H1 (cell line): Measurements from ENCODE around the gene NDUFAF7. TPM values are rescaled to one million over a fixed set of nuclear protein-coding genes. Genes with fewer than 3 reads are reported as not detected.
"Not testable (repeated sequence)": the region's sequence is repeated elsewhere in the genome, so short reads cannot be mapped to it uniquely, and the experiment has no call there.

Experiments
- CTCF ChIA-PET: fragments of 300-600 bp; sonication (Branson Sonifier 250); formaldehyde crosslinking; loops from one replicate; lab custom pipeline; 2021; ENCODE audit not compliant: partially characterized antibody; lab: Charles Lee
- POLR2A ChIA-PET: fragments of 300-600 bp; sonication (Branson Sonifier 250); formaldehyde crosslinking; loops from one replicate; lab custom pipeline; 2021; ENCODE audit warnings: inconsistent platforms; ENCODE audit not compliant: partially characterized antibody; lab: Charles Lee
- DNase-seq, 2 experiments: peaks; one replicate each; pipeline versions ENCODE4 v3.0.0 to v3.0.0-alpha.2; 2010 to 2022; ENCODE audit warnings: low spot score in 2 of 2, low read depth in 1 of 2, mixed read lengths in 1 of 2
- FAIRE-seq: peaks from 2 replicates; lab custom pipeline; 2011; peaks lifted over from hg19 to GRCh38; lab: Jason Lieb, UNC
- H2AFZ ChIP-seq: 2 replicates; pipeline ENCODE4 v1.8.1; 2012; ENCODE audit warnings: low read length, inconsistent platforms
- H2AK5ac ChIP-seq: 2 replicates; pipeline ENCODE4 v1.6.1; 2013; ENCODE audit warnings: low read depth, low read length
- H2BK120ac ChIP-seq: replicated peaks from 2 replicates; pipeline ENCODE3; 2013; ENCODE audit warnings: low read depth, low read length, inconsistent platforms
- H2BK12ac ChIP-seq: 2 replicates; pipeline ENCODE4 v1.6.1; 2013; ENCODE audit warnings: low read depth, low read length
- H2BK15ac ChIP-seq: 2 replicates; pipeline ENCODE4 v1.6.1; 2013; ENCODE audit warnings: low read length
- H2BK20ac ChIP-seq: 2 replicates; pipeline ENCODE4 v1.6.1; 2013; ENCODE audit warnings: low read length
- H2BK5ac ChIP-seq: 2 replicates; pipeline ENCODE4 v1.6.1; 2013; ENCODE audit warnings: low read depth, low read length
- H3K14ac ChIP-seq: 2 replicates; pipeline ENCODE4 v1.6.1; 2013; ENCODE audit warnings: inconsistent platforms; ENCODE audit not compliant: insufficient read length
- H3K18ac ChIP-seq: 2 replicates; pipeline ENCODE4 v1.6.1; 2013; ENCODE audit warnings: low read length; ENCODE audit errors: extremely low read depth
- H3K23ac ChIP-seq: 2 replicates; pipeline ENCODE4 v1.6.1; 2013; ENCODE audit warnings: inconsistent platforms; ENCODE audit not compliant: insufficient read length
- H3K23me2 ChIP-seq: 2 replicates; pipeline ENCODE4 v1.6.1; 2013; ENCODE audit warnings: low read depth, low read length
- H3K27ac ChIP-seq: 2 replicates; pipeline ENCODE4 v1.6.1; 2011; ENCODE audit warnings: low read depth, low read length, inconsistent platforms
- H3K27me3 ChIP-seq, 4 experiments: replicated peaks in 1 of 4; 1 replicate in 1 of 4; 2 replicates in 3 of 4; pipeline versions ENCODE4 v1.6.1 to v1.8.1; 2011 to 2013; ENCODE audit warnings: low read length in 3 of 4, mild to moderate bottlenecking in 3 of 4, inconsistent platforms in 2 of 4, mixed read lengths in 2 of 4, moderate library complexity in 1 of 4; ENCODE audit not compliant: control insufficient read depth in 3 of 4, insufficient read depth in 3 of 4; ENCODE audit errors: extremely low read depth in 1 of 4
- H3K36me3 ChIP-seq, 4 experiments: 2 replicates each; pipeline versions ENCODE4 v1.6.1 to v1.8.1; 2011 to 2013; ENCODE audit warnings: mild to moderate bottlenecking in 4 of 4, low read length in 3 of 4, moderate library complexity in 2 of 4, control low read depth in 1 of 4, inconsistent platforms in 1 of 4; ENCODE audit not compliant: insufficient read depth in 4 of 4, control insufficient read depth in 2 of 4
- H3K4ac ChIP-seq: replicated peaks from 2 replicates; pipeline ENCODE3; 2013; ENCODE audit warnings: low read length, low read depth, mixed read lengths, inconsistent platforms; ENCODE audit not compliant: insufficient read length
- H3K4me1 ChIP-seq, 4 experiments: replicated peaks in 1 of 4; 1 replicate in 1 of 4; 2 replicates in 3 of 4; pipeline versions ENCODE4 v1.6.1 to v1.8.1; 2011 to 2013; ENCODE audit warnings: low read length in 3 of 4, inconsistent platforms in 2 of 4, mixed read lengths in 1 of 4; ENCODE audit not compliant: insufficient read depth in 4 of 4, control insufficient read depth in 3 of 4
- H3K4me2 ChIP-seq, 2 experiments: 2 replicates each; pipeline versions ENCODE4 v1.6.1 to v1.8.1; 2011 to 2013; ENCODE audit warnings: low read depth in 2 of 2, low read length in 2 of 2, control low read depth in 1 of 2, inconsistent platforms in 1 of 2, mild to moderate bottlenecking in 1 of 2; ENCODE audit not compliant: insufficient read depth in 1 of 2
- H3K4me3 ChIP-seq, 4 experiments: fragments of 200-600, 300-600 bp in 1 of 4; sonication (generic), shearing (Covaris generic), sonication (Bioruptor Twin) in 1 of 4; 2 replicates each; pipeline versions ENCODE4 v1.5.1 to v1.8.1; 2011 to 2016; ENCODE audit warnings: low read length in 4 of 4, low read depth in 3 of 4, control low read depth in 2 of 4, inconsistent platforms in 2 of 4, mild to moderate bottlenecking in 2 of 4, mixed read lengths in 1 of 4, moderate library complexity in 1 of 4; ENCODE audit not compliant: insufficient read depth in 2 of 4; ENCODE audit errors: extremely low read depth in 1 of 4
- H3K56ac ChIP-seq: replicated peaks from 2 replicates; pipeline ENCODE3; 2013; ENCODE audit warnings: low read depth, mild to moderate bottlenecking, mixed read lengths, low read length, inconsistent platforms; ENCODE audit not compliant: insufficient read length
- H3K79me1 ChIP-seq: 2 replicates; pipeline ENCODE4 v1.6.1; 2013; ENCODE audit warnings: low read depth, low read length, control low read depth
- H3K79me2 ChIP-seq, 2 experiments: 2 replicates each; pipeline versions ENCODE4 v1.6.1 to v1.8.1; 2012 to 2013; ENCODE audit warnings: low read length in 2 of 2, mild to moderate bottlenecking in 2 of 2, inconsistent platforms in 1 of 2; ENCODE audit not compliant: insufficient read depth in 2 of 2, control insufficient read depth in 1 of 2
- H3K9ac ChIP-seq, 4 experiments: replicated peaks in 1 of 4; 1 replicate in 1 of 4; 2 replicates in 3 of 4; pipeline versions ENCODE4 v1.6.1 to v1.8.1; 2011 to 2013; ENCODE audit warnings: low read depth in 3 of 4, low read length in 3 of 4, control low read depth in 2 of 4, mild to moderate bottlenecking in 2 of 4, moderate library complexity in 2 of 4, inconsistent platforms in 1 of 4; ENCODE audit errors: extremely low read depth in 1 of 4
- H3K9me3 ChIP-seq, 2 experiments: 2 replicates each; pipeline versions ENCODE4 v1.6.1 to v1.8.1; 2012 to 2013; ENCODE audit warnings: mild to moderate bottlenecking in 2 of 2, moderate library complexity in 2 of 2, control low read depth in 1 of 2, inconsistent platforms in 1 of 2, low read depth in 1 of 2, low read length in 1 of 2, mixed read lengths in 1 of 2; ENCODE audit not compliant: insufficient read depth in 2 of 2
- H4K20me1 ChIP-seq, 2 experiments: replicated peaks in 1 of 2; 2 replicates each; pipeline versions ENCODE3 to v1.8.1; 2011 to 2013; ENCODE audit warnings: inconsistent platforms in 2 of 2, low read length in 2 of 2, mild to moderate bottlenecking in 1 of 2; ENCODE audit not compliant: insufficient read depth in 2 of 2, control insufficient read depth in 1 of 2
- H4K5ac ChIP-seq: 2 replicates; pipeline ENCODE4 v1.6.1; 2013; ENCODE audit warnings: low read length, low read depth, mixed read lengths, inconsistent platforms; ENCODE audit not compliant: insufficient read length
- H4K8ac ChIP-seq: 2 replicates; pipeline ENCODE4 v1.8.0; 2013; ENCODE audit warnings: mild to moderate bottlenecking, moderate library complexity, low read length, inconsistent platforms; ENCODE audit not compliant: insufficient read depth; ENCODE audit errors: extremely low read depth
- H4K91ac ChIP-seq: replicated peaks from 2 replicates; pipeline ENCODE3; 2013; ENCODE audit warnings: low read length, mixed read lengths, inconsistent platforms; ENCODE audit not compliant: insufficient read length
- WGBS, 2 experiments: shearing (Covaris generic) in 1 of 2; methylation state at CpG; one replicate each; pipeline versions ENCODE4 v1.1.6 to v1.1.7; 2013 to 2015; ENCODE audit warnings: low lambda C conversion rate in 2 of 2, mixed read lengths in 2 of 2, inconsistent platforms in 1 of 2, low coverage in 1 of 2, missing lambda C conversion rate in 1 of 2; ENCODE audit not compliant: insufficient replicate concordance in 2 of 2, insufficient coverage in 1 of 2, insufficient read length in 1 of 2; ENCODE audit errors: extremely low coverage in 1 of 2, missing lambda C conversion rate in 1 of 2; 5-methylcytosine and 5-hydroxymethylcytosine counted together
- polyA plus RNA-seq, 7 experiments: library from polyadenylated mRNA; depleted of rRNA in 3 of 7; stranded (reverse) in 5 of 7; unstranded in 2 of 7; fragments of >200 nt in 5 of 7; fragments of 200-250 nt in 2 of 7; gene quantifications; 1 replicate in 5 of 7; 2 replicates in 1 of 7; 4 replicates in 1 of 7; pipeline versions ENCODE4 v1.2.1 to v1.2.3, GENCODE V29; 2011 to 2013; ENCODE audit warnings: missing spikeins in 2 of 7, mixed read lengths in 2 of 7
- total RNA-seq: library from RNA; stranded (reverse); fragmentation: NEBNext Ultra II Directional; extraction: Animal tissue kit (Norgen Biotek cat#: 25700); gene quantifications from 2 replicates; pipeline ENCODE4 v1.2.1, GENCODE V29; 2021

The NDUFAF7 gene
- total and polyA plus RNA-seq, 2 of the 8 experiments (the other 6 are each of a cell fraction or from before 2014, with no cell fraction given) = 50.2 to 56.0 TPM

DNA sequence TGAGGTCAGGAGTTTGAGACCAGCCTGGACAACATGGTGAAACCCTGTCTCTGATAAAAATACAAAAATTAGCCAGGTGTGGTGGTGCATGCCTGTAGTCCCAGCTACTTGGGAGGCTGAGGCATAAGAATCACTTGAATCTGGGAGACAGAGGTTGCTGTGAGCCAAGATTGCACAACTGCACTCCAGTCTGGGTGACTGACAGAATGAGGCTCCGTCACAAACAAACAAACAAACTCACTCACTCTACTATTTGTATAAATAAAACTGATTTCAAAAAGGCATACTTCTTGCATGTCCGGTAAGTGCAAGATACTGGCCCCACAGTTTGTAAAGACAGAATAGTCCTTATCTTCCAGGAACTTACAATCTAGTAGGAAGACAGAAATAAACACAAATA lies 63.4 kb downstream of the NDUFAF7 start:
- H3K79me1 ChIP-seq, H3K27ac ChIP-seq, H2BK20ac ChIP-seq, DNase-seq, H2AK5ac ChIP-seq, H3K4me3 ChIP-seq, H2BK15ac ChIP-seq, H3K18ac ChIP-seq, H3K23me2 ChIP-seq, H2BK5ac ChIP-seq, H3K56ac ChIP-seq, H4K20me1 ChIP-seq, H3K4me2 ChIP-seq, H3K27me3 ChIP-seq, H3K4ac ChIP-seq, H4K8ac ChIP-seq, H3K9ac ChIP-seq, H2BK120ac ChIP-seq, POLR2A ChIA-PET, H2AFZ ChIP-seq, H4K91ac ChIP-seq, H3K9me3 ChIP-seq, H3K4me1 ChIP-seq, CTCF ChIA-PET, H3K14ac ChIP-seq, H3K23ac ChIP-seq, FAIRE-seq, H2BK12ac ChIP-seq, H4K5ac ChIP-seq, H3K36me3 ChIP-seq: not testable (repeated sequence)
- WGBS, 2 experiments = 88% methylated on average over 2 of the region's 2 CpGs; no CpG with 5 or more reads in 1 of the 2 experiments
- H3K79me2 ChIP-seq = peaks cover 0 to 44% of the 10 kb centered on the region in 2 experiments; a peak in 2 of 4 replicates
